ENCODE data around the gene MRPL32.

- no peak for TF ChIP-seq CTCF (conservative IDR thresholded peaks at IDR 0.05 in 1 of 2, IDR thresholded peaks at IDR 0.05 in 1 of 2; ENCODE audit: low read depth in 1 of 2, low read length in 2 of 2)
- no peak for TF ChIP-seq EZH2 (IDR thresholded peaks at IDR 0.05; ENCODE audit: low read length, missing control alignments)
Observed at GRCh38 chr7:42960762-42961161, 28.6 kb downstream of the MRPL32 start.

Data from fibroblast of lung (primary cell).